Inflammatory macrophage treated with lipopolysaccharide for 1 hour (primary cell): ENCODE measurements around the gene NNAT.
"Not testable (repeated sequence)": the region's sequence is repeated elsewhere in the genome, so short reads cannot be mapped to it uniquely, and the experiment has no call there.

Experiments used
- DNase-seq, 2 donors: peaks; one replicate each; pipeline ENCODE4 v3.0.0-alpha.2; 2020 to 2022

NNAT gene

GRCh38 chr20:37521061-37521771 is at the start of gene NNAT:
Gene NNAT, plus strand, starts transcription at chr20:37521250. Its CDS starts 82 bp downstream, at chr20:37521332.
- DNase-seq, result no peak

- DNase-seq, result no peak
Measured at GRCh38 chr20:37471741-37472235, 49.3 kb upstream of the NNAT start.

- not testable (repeated sequence) for DNase-seq
Measured at GRCh38 chr20:37472435-37472834, 48.6 kb upstream of the NNAT start.

DNA sequence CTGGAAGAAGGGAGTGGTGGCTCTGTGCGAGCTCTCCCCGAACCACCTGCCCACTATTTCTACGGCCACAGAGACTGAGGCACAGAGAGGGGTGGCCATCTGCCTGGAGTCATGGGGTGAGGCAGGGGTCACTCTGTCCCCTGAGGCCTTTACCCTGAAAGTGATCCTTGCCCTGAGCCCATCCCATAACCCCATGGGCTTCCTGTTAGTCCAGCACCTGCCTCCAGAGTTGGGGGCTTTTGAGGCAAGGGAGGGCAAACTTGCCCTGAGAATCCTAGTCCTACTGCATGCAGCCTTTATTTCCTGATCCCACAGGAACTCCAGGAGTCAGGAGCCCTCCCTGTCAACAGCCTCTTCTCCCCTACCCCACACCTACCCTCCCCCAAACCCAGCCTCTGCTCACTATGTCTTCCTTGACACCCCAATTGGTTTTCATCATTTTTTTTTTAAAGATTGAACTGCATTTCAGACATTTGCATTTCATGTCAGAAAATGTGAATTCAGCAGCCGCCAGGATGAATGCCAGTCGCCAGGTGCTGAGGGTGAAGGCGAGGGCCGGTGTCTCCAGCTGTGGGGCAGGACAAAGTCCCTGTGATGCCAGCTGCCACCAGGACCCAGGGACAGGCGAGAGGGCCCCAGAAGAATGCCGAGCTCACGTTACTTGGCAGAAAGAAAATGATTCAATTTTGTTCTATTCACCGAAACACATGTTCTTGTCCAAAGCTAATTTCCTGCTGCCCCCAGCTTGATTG is 47.6 kb upstream of the NNAT start:
- no peak for DNase-seq

GRCh38 chr20:37474386-37474785 is 46.7 kb upstream of the NNAT start:
- no peak for DNase-seq

- DNase-seq, result no peak
Measured at GRCh38 chr20:37475252-37475651, 45.8 kb upstream of the NNAT start.

DNA sequence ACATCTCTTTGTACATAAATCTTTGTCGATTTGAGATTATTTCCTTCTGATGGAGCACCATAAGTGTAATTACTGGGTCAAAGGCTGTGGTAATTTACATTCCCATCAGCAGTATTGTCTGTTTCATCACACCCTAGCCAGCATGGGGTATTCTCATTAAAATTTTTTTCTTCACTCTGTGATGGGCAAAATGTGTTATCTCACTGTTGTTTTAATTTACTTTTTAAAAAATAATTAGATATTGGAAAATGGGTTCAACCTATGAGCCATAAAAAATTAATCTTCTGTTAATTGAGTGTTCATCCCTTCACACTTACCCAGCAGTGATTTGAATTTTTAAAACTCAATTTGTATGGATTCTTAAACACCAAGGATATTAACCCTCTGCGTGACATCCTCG is 44.0 kb upstream of the NNAT start:
- no peak for DNase-seq

DNA sequence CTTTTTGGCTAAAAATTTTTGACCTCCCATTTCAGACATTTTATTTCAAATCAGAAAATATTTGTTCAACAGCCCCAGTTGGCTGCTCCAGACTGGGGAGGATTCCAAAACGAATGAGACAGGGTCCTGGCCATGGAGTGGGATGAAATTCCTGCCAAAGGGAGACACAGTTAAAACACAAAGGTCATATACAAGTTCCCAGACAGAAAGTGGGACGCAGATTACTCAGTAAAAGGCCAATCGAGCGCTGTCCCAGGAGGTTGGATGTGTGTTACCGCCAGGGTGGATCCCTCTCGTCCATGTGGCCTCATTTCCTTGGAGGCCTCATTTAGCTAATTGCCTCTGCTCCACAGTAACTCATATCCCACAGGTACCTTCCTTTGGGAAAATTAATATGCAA is 41.8 kb upstream of the NNAT start:
- no peak for DNase-seq

DNA sequence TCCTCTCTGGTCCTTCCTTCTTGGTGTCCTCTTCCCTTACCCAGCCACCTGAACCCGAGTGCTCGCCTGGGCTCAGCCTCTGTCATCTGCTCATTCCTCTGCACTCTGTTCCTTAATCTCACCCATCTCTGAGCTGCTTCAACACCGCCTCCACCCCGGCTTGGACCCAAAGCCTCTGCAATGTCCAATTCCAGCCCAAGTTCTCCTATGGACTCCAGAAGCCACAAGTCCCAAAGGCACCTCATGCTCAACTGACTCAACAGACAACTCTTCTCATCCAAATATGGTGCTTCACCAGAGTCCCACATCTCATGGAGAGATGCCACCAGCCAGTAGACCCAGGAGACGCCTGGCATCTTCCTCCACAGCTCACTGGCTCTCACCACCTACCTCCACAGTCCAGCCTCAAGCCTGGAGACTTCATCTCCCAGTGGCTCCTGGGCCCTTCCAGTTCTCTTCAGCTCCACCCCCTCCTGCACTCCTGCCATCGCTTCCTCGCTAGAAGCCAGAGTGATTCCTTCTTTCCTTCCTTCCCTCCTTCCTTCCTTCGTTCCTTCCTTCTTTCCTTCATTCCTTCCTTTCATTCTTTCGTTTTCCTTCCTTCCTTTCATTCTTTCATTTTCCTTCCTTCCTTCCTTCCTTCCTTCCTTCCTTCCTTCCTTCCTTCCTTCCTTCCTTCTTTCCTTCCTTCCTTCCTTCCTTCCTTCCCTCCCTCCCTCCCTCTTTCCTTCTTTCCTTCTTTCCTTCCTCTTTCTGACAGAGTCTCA is 40.9 kb upstream of the NNAT start:
- no peak for DNase-seq

- DNase-seq, result no peak
Measured at GRCh38 chr20:37480919-37481318, 40.1 kb upstream of the NNAT start.

DNA sequence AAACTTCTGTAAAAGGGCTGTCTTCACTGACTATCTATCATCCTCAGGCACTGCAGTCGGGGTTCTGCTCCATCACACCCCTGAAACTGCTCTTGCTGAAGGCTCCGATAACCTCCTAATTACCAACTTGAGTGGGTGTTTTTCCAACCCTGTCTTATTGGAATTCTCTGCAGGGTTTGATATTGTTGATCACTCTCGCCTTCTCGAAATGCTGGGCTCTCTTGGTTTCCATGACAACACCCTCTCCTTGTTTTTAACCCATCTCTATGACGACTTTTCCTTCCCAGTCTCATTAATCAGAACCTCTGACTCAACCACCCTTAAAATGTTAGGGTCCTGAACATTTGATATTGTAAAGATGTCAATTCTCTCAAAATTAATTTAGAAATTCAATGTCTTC is 39.4 kb upstream of the NNAT start:
- DNase-seq, result no peak

DNA sequence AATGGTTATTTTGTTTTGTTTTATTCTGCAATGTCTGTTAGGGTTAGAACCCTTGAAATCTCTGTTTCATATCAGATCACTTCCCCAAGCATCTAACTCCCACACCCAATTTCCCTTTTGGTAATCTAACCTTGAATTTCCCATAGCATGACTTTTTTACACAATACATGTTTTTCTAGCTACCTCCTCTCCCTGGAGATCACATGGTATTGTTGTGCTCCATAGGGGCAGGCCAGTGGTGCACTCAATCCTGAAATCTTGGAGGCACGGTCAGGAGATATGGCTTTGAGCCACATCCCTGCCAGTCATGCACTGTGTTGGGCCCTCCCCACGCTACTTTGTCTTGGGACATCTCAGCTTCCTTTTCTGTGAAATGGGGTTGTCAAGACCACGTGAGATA is 36.7 kb upstream of the NNAT start:
- DNase-seq, result peak; percentile 93 to 99

DNA sequence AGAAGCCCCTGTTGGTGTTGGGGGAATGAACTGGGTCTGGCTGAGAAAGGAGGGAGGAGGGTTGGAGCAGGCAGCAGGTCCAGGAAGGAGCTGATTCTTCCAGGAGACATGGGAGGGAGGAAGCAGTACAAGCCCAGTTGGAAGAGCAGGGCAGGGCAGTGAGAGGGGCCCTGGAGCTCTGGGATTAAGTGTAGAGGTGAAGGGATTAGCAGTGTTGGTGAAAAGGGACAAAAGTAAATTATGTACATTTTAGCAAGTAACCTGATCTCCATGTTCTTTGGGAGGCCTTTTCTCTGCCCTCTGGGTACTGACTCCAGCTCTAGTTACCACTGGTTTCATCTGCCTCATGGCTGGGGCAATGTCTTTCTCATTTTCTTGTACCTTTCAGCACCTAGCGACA is 34.8 kb upstream of the NNAT start:
- not testable (repeated sequence) for DNase-seq

GRCh38 chr20:37490663-37491350 is 30.2 kb upstream of the NNAT start:
- no peak for DNase-seq

DNA sequence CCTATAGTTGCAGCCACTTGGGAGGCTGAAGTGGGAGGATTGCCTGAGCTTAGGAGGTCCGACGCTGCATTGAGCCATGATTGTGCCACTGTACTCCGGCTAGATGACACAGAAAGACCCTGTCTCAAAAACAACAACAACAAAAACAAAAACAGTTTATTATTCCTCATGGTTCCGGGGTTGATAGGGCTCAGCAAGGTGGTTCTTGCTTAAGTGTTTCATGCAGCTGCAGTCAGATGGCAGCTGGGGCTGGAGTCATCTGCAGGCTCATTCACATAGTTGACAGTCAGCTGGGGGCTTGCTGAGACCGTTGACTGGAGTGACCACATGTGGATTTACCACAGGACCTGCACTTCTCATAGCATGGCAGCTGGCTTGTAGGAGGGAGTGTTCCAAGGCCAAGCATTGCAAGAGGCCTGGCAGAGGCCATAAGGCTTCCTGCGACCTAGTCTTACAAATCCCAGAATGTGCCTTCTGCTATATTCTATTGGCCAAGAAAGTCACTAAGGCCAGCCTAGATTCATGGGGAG is 28.9 kb upstream of the NNAT start:
- DNase-seq, result no peak

DNA sequence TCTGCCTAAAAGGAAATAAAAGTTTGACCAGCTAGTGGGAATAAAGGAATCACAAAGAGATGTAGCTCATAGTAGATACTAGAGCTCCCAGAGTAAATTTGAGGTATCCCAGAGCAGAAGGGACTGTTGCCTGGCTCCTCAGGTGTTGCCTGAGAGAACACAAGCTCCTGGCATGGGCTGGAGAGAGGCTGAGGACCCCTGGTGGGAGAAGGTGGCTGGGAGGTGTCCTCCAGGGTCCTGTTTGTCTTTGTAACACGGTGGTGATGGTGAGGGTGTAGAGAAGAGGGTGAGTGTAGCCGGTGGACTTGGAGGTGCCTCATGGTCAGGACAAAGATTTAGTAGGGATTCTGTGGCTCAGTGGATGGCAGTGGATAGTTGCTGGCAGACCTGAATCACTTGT is 28.1 kb upstream of the NNAT start:
- no peak for DNase-seq

GRCh38 chr20:37494301-37494700 is 26.7 kb upstream of the NNAT start:
- DNase-seq, result no peak

DNA sequence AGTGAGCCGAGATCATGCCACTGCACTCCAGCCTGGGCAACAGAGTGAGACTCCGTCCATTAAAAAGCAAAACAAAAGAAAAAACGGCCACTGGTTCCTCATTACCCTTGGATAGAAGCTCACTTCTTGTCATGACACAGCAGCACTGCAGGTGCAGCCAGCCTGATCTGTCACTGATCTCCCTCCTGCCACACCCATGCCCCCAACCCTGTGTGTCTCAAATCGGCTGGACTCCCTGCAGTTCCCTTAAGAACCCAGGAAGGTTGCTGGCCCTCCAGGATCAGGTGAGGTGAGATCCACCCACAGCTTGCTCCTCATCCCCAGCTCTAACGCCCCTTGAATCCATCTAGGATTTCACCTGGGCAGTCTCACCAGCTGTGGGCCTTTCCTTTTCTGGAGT is 26.3 kb upstream of the NNAT start:
- no peak for DNase-seq

DNA sequence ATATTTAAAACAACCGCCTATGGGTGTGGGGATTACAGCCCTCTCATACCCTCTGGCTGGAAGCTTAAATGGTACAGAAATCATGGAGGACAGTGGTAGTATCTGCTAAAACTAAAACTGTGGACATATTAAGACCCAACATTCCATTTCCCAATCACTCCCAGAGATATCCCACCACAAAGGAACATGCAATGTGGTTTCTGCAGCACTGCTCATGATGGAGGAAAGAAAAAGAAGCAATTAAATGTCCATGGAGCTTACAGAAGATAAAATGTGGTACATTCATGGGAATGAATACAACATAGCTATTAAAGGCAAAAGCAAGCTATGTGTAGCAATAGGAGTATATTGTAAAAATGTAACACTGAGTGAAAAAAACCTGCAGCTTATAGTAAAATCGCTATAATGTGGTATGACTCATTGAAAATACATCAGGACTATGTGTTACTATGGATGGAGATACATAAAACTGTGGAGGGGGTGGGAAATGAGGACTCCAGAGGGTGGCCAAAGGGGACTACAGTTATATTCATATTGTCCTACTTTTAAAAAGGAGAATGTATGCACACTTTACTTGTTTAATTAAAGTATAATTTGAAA is 22.9 kb upstream of the NNAT start:
- no peak for DNase-seq

GRCh38 chr20:37500311-37500710 is 20.7 kb upstream of the NNAT start:
- no peak for DNase-seq

GRCh38 chr20:37501940-37502339 is 19.1 kb upstream of the NNAT start:
- DNase-seq, result no peak

DNA sequence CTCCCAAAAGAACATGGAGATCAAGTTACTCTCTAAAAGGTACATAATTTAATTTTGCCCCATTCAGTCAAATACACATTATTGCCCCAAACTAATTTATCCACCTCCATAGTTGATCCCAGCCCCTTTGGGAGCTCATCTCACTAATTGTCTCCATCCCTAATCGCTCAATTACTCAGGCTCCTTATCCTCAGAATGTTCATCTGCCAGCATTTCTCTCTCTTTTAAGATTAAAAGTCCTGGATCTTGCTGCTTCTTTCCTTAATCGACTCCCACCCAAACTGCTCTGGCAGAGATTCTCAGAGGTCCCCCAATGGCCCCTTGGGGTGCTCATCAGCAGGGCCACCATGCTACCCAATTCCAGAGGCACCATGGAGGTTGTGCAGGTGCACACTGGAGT is 18.4 kb upstream of the NNAT start:
- no peak for DNase-seq
